NCI-H748 (cell line): ENCODE results near the gene CECR2.

Experiments
- DNase-seq: peaks from one replicate; lab custom pipeline; 2025; ENCODE audit not compliant: unreplicated experiment; lab: John Stamatoyannopoulos, UW

Gene CECR2

DNA sequence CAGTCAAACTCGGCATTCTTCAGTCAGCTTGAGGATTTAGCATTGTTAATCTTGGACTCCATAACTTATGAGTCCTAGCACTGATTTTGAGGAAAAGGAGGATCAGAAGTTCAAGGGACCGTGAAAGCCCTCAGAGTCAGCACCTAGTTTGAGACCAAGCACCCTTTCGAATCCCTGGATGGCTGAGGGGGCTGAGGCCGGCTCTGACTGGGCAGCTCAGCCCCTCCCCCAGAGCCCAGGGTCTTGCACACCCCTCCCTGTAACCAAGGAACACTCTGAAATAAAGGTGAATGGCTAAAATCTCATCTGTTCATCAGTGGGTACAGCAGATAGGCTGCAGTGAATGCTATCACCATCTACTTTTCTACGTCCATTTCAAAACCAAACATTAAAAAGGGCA is 221.3 kb downstream of the CECR2 start:
- DNase-seq: no peak

DNA sequence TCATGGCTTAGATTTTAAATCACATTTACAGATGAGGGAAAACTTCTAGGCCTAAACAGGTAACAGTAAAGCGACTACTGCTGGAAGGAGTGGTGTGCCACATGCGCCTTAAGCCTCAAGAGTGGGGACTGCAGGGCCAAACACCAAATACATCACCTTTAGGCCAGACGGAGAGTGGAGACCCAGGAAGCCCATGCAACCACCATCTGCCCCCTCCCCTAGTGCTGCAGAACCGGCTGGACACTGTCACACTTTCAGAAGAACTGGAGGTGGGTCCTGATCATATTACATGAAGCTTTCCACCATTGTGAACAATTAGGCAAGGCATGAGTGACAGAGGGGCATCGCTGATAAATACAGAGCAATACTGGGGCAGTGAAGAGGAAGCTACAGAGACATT is 222.9 kb downstream of the CECR2 start:
- DNase-seq: no peak

DNA sequence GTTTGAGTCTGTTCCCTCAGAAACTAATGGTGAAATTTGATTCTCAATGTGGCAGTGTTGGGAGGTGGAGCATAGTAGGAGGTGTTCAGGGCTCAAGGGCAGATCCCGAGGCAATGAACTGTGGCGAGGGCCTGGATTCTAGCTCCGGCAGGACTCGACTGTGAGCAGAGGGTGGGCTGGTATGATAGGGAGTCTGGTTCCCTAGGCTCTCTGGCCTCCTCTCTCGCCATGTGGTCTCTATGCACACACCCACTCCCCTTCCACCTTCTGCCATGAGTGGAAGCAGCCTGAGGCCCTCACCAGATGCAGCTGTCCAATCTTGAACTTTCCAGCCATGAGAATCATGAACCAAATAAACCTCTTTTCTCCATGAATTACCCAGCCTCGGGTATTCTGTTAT is 227.0 kb downstream of the CECR2 start:
- no peak for DNase-seq

DNA sequence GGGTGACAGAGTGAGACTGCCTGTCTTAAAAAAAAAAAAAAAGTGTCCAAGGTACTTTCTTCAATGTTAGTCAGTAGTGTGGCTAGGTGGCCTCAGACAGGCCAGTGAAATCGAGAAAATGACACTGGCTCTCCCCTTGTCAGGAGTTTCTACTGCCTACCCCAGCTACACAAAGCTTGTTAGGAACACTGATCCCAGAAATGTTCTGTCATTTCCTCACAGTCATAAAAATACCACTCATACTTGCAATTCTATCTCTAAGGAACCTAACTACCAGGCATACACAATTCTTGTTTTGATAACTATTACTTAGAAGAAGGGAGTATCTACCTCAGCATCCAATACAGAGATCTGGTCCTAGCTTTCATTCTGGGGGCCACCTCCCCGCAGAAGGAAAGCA is 228.0 kb downstream of the CECR2 start:
- no peak for DNase-seq

DNA sequence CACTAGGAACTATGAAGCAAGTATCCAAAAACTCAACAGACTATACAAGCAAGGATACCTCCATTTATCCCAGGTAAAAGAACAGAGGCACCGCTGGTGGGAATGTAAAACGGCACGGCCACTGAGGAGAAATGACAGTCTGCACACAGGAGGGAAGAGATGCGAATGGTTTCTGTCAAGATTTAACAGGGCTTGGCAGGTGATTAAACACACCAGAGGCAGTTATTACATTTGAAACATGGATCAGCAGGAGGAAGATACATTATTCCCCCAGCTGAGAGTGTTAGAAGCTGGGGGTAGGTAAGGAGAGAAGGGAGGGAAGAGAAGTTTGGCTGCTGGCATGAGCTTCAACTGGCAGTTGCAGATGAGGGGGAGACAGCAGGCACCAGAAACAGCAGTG is 229.1 kb downstream of the CECR2 start:
- DNase-seq: no peak

DNA sequence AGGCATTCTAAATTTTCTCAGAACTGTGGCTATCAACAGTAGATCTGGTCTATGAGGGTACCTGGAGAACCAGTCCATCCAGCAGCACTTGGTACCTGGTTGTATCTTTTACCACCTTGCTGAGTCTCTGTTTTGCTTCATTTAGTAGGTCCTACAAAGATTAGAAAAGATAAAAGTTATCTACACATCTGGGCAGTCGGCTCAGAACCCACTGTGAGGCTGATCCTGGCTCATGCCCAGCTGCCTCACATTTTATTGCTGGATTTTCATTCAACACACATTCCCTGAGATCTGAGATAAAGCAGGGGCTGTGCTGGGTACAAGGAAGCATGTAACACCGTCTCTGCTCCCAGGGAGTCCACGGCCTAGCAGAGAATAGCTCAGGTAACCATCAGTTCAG is 231.8 kb downstream of the CECR2 start:
- no peak for DNase-seq

DNA sequence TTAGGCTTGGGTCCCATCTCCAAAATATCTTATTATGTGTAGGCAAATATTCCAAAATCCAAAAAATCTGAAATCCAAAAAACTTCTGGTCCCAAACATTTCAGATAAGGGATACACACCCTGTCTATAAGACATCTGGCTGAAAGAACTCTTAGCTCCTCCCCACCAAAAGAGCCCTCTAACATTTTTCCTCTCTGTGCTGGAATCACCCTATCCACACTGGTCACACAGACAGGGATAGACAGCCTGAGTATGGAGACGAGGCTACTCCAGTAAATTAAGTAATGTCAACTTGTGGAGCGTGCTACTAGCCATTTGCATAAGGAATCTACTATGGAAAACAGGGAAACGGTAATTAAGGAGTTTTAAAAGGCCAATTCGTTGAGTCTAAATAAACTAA is 234.4 kb downstream of the CECR2 start:
- no peak for DNase-seq

DNA sequence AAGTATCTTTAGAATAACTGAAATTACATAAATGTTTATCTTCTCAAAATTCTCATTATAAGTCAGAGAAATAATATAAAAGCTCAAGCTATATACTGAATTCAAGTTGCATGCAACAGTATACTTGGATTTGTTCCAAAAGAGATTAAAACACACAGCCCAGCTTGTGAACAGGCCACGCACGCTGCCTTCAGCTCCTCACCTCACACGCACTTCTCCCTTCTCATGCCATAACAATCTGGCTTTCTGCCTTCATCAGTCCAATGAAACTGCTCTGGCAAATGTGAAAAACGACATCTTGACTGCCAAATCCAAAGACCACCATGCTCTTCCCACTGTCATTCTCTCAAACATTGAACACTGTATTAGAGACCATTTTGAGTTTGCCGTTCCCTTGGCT is 237.2 kb downstream of the CECR2 start:
- no peak for DNase-seq
